Left ventricle myocardium inferior (tissue), 1 donor: ENCODE data around the gene POR. TPM values are rescaled to one million over a fixed set of nuclear protein-coding genes. Genes with fewer than 3 reads are reported as not detected.

Experiments
- DNase-seq: peaks from one replicate; pipeline ENCODE4 v3.0.0-alpha.2; 2020
- H3K27ac ChIP-seq: fragments of 200-600 bp; replicated peaks from 2 replicates; pipeline ENCODE4 v1.8.0; 2021
- H3K27me3 ChIP-seq: fragments of 200-600 bp; 2 replicates; pipeline ENCODE4 v1.8.0; 2021; ENCODE audit warnings: low read depth
- H3K36me3 ChIP-seq: fragments of 200-600 bp; 2 replicates; pipeline ENCODE4 v1.8.0; 2021
- H3K4me1 ChIP-seq: fragments of 200-600 bp; 2 replicates; pipeline ENCODE4 v1.8.0; 2021
- H3K4me3 ChIP-seq: fragments of 200-600 bp; 2 replicates; pipeline ENCODE4 v1.8.0; 2021; ENCODE audit warnings: mild to moderate bottlenecking, moderate library complexity
- H3K9me3 ChIP-seq: fragments of 200-600 bp; replicated peaks from 2 replicates; pipeline ENCODE4 v1.8.0; 2021
- CTCF ChIP-seq: fragments of 200-600 bp; IDR thresholded peaks from 2 replicates; pipeline ENCODE4 v1.8.0; 2021; ENCODE audit warnings: antibody characterized with exemption, mild to moderate bottlenecking, borderline replicate concordance
- intact Hi-C: fragments of 100-400 bp; cut with micrococcal nuclease; formaldehyde crosslinking; loops from one replicate; pipeline ENCODE4 v1.11.0; 2022
- long read RNA-seq: library from polyadenylated mRNA; unstranded; transcript quantifications from one replicate; pipeline ENCODE4 v2.0.0, GENCODE V29; 2021
- total RNA-seq: library from RNA; stranded (reverse); fragmentation: NEBNext Ultra II Directional; extraction: Animal tissue kit (Norgen Biotek cat#: 25700); gene quantifications from one replicate; pipeline ENCODE4 v1.2.1, GENCODE V29; 2021
- donor health status: DM: no; HTN: yes; CAD: no; lungs with severe emphysema.

The POR gene
- total RNA-seq: 72.9 TPM
- long read RNA-seq, transcript POR-218 (16 exons, 2,522 nt): major isoform, 28 of 73 reads
- long read RNA-seq, partial matches to known transcripts: 30 of 73 reads
- long read RNA-seq, other reads (novel, unspliced or antisense): 11 of 73 reads

- intact Hi-C loops: no loop called here
- Histone ChIP-seq H3K4me1 (peaks cover 60% of the 10 kb centered on the region), H3K27me3 (no peaks in the 10 kb centered on the region), H3K36me3 (no peaks in the 10 kb centered on the region), H3K27ac (peak within 1 kb of the TSS; percentile 94), H3K4me3 (peak within 1 kb of the TSS; percentile 92), H3K9me3 (no peaks in the 10 kb centered on the region)
- peak; percentile 22 for TF ChIP-seq CTCF
- DNase-seq: peak; percentile 96
These were observed at the start of gene POR for GRCh38 chr7:75914655-75915415. Gene POR (plus strand): TSS chr7:75915155. CDS start chr7:75954002, 38,847 bp downstream.

DNA sequence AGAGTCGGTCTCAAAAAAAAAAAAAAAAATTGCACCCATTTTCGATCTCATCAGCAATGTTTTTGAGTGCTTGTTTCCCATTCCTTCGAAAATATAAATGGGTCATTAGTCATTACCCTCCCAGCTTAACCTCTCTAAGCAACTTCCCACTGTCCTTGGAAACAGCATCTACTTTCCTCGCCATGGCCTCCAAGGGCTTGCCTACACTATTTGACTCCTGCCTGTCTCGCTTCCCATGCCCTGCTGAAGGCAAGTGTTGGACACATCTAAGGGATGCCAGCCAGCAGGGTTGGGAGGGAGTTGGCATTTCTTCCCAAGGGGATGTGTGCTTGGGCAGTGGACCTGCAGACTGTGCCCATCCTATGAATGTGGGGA, 48.9 kb upstream of the POR start:
- no peak for DNase-seq
- Histone ChIP-seq H3K4me3 (no peak overlapping the region), H3K4me1 (peaks cover 5% of the 10 kb centered on the region), H3K27ac (no peak overlapping the region), H3K27me3 (no peaks in the 10 kb centered on the region), H3K36me3 (no peaks in the 10 kb centered on the region), H3K9me3 (no peaks in the 10 kb centered on the region)
- intact Hi-C loops: loop anchor here (2.0 kb wide), 1 partner anchor 153 kb away; no protein-coding TSS in a partner anchor
- no peak for TF ChIP-seq CTCF

DNA sequence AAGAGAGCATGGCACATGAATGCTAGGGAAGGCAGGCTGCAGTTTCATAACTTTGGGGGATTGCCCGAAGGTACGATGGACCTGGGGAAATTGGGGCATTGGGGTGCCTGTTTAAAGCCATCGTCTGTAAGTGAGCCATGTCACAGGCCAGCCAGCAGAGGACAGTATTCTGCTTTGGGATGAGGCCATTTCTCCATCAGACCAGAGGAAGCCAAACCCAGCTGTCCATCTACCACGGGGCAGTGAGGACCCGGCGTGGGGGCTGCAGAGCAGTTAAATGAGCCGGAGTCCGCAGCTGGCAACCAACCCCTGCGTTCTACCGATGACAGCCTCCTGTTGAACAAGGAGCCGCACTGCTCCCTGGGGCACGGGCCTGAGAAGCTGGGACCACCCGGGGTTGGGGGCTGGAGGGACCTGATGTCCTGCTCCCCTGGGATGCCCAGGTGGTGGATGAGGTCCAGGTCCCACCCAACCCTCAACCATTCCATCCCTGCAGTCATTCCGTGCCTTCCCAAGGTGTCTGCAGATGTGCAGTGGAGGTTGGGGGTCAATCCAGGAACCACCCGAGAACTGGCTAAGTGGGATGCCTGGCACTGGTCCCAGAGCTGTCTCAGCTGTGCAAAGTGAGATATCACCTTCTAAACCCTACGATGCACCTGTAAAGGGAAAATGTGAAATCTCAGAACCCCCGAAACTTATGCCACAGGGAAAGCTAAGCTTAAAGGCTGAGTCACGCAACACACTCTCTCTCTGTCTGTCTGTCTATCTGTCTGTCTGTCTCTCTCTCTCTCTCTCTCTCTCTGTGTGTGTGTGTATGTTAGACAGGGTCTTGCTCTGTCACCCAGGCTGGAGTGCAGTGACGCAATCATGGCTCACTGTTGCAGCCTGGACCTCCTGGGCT, 48.2 kb upstream of the POR start:
- H3K9me3 ChIP-seq: no peaks in the 10 kb centered on the region
- H3K27me3 ChIP-seq: no peaks in the 10 kb centered on the region
- intact Hi-C loops: loop anchor here (2.0 kb wide), 1 partner anchor 152 kb away; no protein-coding TSS in a partner anchor
- no peak overlapping the region for H3K4me3 ChIP-seq
- H3K27ac ChIP-seq: no peak overlapping the region
- peak; percentile 98 for TF ChIP-seq CTCF
- H3K36me3 ChIP-seq: no peaks in the 10 kb centered on the region
- peaks cover 5% of the 10 kb centered on the region for H3K4me1 ChIP-seq
- DNase-seq: peak; percentile 45

DNA sequence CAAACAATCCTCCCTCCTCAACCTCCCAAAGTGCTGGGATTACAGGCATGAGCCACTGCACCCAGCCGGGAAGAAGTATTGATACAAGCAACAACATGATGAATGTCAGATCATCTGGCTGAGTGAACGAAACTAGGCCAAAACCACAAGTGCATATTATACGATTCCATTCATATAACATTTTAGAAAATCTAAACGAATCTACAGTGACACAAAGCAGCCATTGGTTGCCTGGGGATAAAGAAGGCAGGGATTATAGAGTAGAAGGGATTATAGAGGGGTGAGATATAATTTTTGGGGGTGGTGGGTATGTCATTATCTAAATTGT, 47.6 kb upstream of the POR start:
- H3K36me3 ChIP-seq: no peaks in the 10 kb centered on the region
- no peaks in the 10 kb centered on the region for H3K27me3 ChIP-seq
- H3K9me3 ChIP-seq: no peaks in the 10 kb centered on the region
- DNase-seq: no peak
- H3K27ac ChIP-seq: no peak overlapping the region
- H3K4me1 ChIP-seq: peaks cover 11% of the 10 kb centered on the region
- intact Hi-C loops: loop anchor here (2.0 kb wide), 1 partner anchor 151 kb away; no protein-coding TSS in a partner anchor
- no peak overlapping the region for H3K4me3 ChIP-seq
- TF ChIP-seq CTCF: no peak

GRCh38 chr7:75868153-75868552, 46.8 kb upstream of the POR start:
- H3K4me3 ChIP-seq: no peak overlapping the region
- H3K27me3 ChIP-seq: no peaks in the 10 kb centered on the region
- no peaks in the 10 kb centered on the region for H3K36me3 ChIP-seq
- H3K27ac ChIP-seq: no peak overlapping the region
- no peaks in the 10 kb centered on the region for H3K9me3 ChIP-seq
- peaks cover 19% of the 10 kb centered on the region for H3K4me1 ChIP-seq
- DNase-seq: no peak
- TF ChIP-seq CTCF: no peak
- intact Hi-C loops: no loop called here
